K562 (cell line): ENCODE measurements around the gene PHF21A. TPM values are rescaled to one million over a fixed set of nuclear protein-coding genes. Genes with fewer than 3 reads are reported as not detected.

ENCODE experiments used
- ARID1B ChIP-seq: fragments of 450-650 bp; IDR thresholded peaks from 2 replicates; pipeline ENCODE4 v1.6.1; 2016; ENCODE audit warnings: antibody characterized with exemption, mild to moderate bottlenecking, inconsistent platforms
- HNRNPL ChIP-seq: fragments of 200-400 bp; formaldehyde crosslinking; IDR thresholded peaks from 2 replicates; pipeline ENCODE4 v1.6.1; 2017; ENCODE audit warnings: low read depth, mild to moderate bottlenecking, low read length
- MXI1 ChIP-seq: IDR thresholded peaks from 2 replicates; pipeline ENCODE4 v1.6.1; 2011; ENCODE audit warnings: low read depth, mild to moderate bottlenecking, improper control_type of control experiment, low read length
- STAG1 ChIP-seq: sonication (generic); formaldehyde crosslinking; IDR thresholded peaks from 2 replicates; pipeline ENCODE4 v1.5.0; 2020; ENCODE audit warnings: missing genetic modification reagents, borderline replicate concordance
- TAF9B ChIP-seq: fragments of 450-650 bp; IDR thresholded peaks from 2 replicates; pipeline ENCODE4 v1.6.1; 2018; ENCODE audit warnings: mild to moderate bottlenecking; ENCODE audit not compliant: partially characterized antibody
- TOE1 ChIP-seq, 2 experiments: fragments of 450-650 bp in 1 of 2; sonication (generic) in 1 of 2; formaldehyde crosslinking in 1 of 2; IDR thresholded peaks; 2 replicates each; pipeline versions ENCODE4 v1.7.1 to v1.8.0; 2016 to 2022; ENCODE audit warnings: borderline replicate concordance in 2 of 2, mild to moderate bottlenecking in 2 of 2, antibody characterized with exemption in 1 of 2, inconsistent platforms in 1 of 2, low read depth in 1 of 2, missing genetic modification reagents in 1 of 2, moderate library complexity in 1 of 2
- ZKSCAN3 ChIP-seq: fragments of 250-450 bp; sonication (Bioruptor Pico); IDR thresholded peaks from 2 replicates; pipeline ENCODE4 v1.4.0; 2020
- ZNF507 ChIP-seq: conservative IDR thresholded peaks from 2 replicates; pipeline ENCODE4 v1.6.1; 2017; ENCODE audit warnings: missing genetic modification characterization, missing compliant biosample characterization
- ZNF592 ChIP-seq: fragments of 450-650 bp; IDR thresholded peaks from 2 replicates; pipeline ENCODE4 v1.6.1; 2017; ENCODE audit warnings: antibody characterized with exemption, mild to moderate bottlenecking
- ZNF780A ChIP-seq: fragments of 250-450 bp; sonication (Bioruptor Pico); IDR thresholded peaks from 2 replicates; pipeline ENCODE4 v1.5.0; 2021; ENCODE audit warnings: mild to moderate bottlenecking
- ZSCAN32 ChIP-seq: fragments of 450-650 bp; formaldehyde crosslinking; IDR thresholded peaks from 2 replicates; pipeline ENCODE4 v1.4.0; 2020; ENCODE audit warnings: mild to moderate bottlenecking, moderate library complexity
- polyA plus RNA-seq, 8 experiments: library from polyadenylated mRNA; depleted of rRNA in 4 of 8; stranded (reverse) in 5 of 8; unstranded in 3 of 8; fragments of >200 nt; fragmentation: Nextera tagmentation in 2 of 8; fragmentation: Illumina TruSeq in 1 of 8; extraction: Ambion mirVana in 2 of 8; extraction: Trizol in 1 of 8; gene quantifications; 2 replicates each; pipeline versions ENCODE4 v1.2.1 to v1.2.3, GENCODE V29; 2011 to 2014; ENCODE audit warnings: inconsistent platforms in 1 of 8, missing spikeins in 1 of 8
- total RNA-seq, 7 experiments: library from RNA; depleted of rRNA in 6 of 7; stranded (reverse); fragments of >200 nt in 6 of 7; fragmentation: Illumina TruSeq in 2 of 7; extraction: Trizol in 2 of 7; gene quantifications; 2 replicates each; pipeline versions ENCODE4 v1.2.1 to v1.2.3, GENCODE V29; 2011 to 2021; ENCODE audit warnings: low replicate concordance in 1 of 7
- TF ChIP-seq, protein P1 (sequence below): IDR thresholded peaks from 2 replicates; pipeline ENCODE4 v1.6.1; 2016; ENCODE audit warnings: missing genetic modification characterization, missing compliant biosample characterization
- TF ChIP-seq, protein P2 (sequence below): IDR thresholded peaks from 2 replicates; pipeline ENCODE4 v1.6.1; 2014; ENCODE audit warnings: antibody characterized with exemption
- TF ChIP-seq, protein P3 (sequence below), 3 experiments: fragments of 200-800 bp in 1 of 3; sonication (Bioruptor generic) in 1 of 3; sonication (generic) in 1 of 3; formaldehyde crosslinking in 1 of 3; IDR thresholded peaks; 2 replicates each; pipeline versions ENCODE4 v1.6.1 to v1.8.0; 2016 to 2022; ENCODE audit warnings: mild to moderate bottlenecking in 2 of 3, missing compliant biosample characterization in 2 of 3, missing genetic modification characterization in 2 of 3, missing genetic modification reagents in 1 of 3
- TF ChIP-seq, protein P4 (sequence below): fragments of 450-650 bp; IDR thresholded peaks from 2 replicates; pipeline ENCODE4 v1.7.0; 2016; ENCODE audit warnings: borderline replicate concordance
- TF ChIP-seq, protein P5 (sequence below): fragments of 450-650 bp; IDR thresholded peaks from one replicate; pipeline ENCODE4 v1.6.1; 2018; ENCODE audit warnings: mild to moderate bottlenecking, moderate library complexity; ENCODE audit not compliant: partially characterized antibody

PHF21A gene
- total and polyA plus RNA-seq, 9 of the 15 experiments (the other 6 are each of a cell fraction or from before 2014, with no cell fraction given), result 1.5 to 32.4 (median 10.7) TPM

DNA sequence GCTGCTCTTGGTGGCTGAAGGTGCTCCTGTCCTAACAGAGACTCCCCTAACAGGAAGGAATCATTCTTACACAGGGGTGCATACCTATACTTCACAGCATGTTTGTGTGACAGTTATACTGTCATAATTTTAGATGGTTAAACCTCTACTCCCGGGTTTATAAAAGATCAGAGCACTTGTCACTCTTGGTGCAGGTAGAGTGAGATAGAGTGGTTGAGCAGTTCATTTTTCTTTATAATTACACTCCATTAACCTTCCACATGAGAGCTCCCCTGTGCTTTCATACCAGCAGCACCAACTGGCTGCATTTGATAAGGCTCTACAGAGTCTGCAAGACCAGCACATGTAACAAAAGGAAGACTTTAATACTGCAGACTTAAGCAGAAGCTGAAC is 125.9 kb downstream of the PHF21A start (continued):
- TF ChIP-seq, protein P1, sequence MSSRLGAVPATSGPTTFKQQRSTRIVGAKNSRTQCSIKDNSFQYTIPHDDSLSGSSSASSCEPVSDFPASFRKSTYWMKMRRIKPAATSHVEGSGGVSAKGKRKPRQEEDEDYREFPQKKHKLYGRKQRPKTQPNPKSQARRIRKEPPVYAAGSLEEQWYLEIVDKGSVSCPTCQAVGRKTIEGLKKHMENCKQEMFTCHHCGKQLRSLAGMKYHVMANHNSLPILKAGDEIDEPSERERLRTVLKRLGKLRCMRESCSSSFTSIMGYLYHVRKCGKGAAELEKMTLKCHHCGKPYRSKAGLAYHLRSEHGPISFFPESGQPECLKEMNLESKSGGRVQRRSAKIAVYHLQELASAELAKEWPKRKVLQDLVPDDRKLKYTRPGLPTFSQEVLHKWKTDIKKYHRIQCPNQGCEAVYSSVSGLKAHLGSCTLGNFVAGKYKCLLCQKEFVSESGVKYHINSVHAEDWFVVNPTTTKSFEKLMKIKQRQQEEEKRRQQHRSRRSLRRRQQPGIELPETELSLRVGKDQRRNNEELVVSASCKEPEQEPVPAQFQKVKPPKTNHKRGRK (tag), result no peak
- TF ChIP-seq ZSCAN32 (CRISPR knock-in tag), result no peak
- no peak for TF ChIP-seq MXI1
- TF ChIP-seq ZNF592, result no peak; the same call in 1 of the 2 replicates
- TF ChIP-seq, protein P2, sequence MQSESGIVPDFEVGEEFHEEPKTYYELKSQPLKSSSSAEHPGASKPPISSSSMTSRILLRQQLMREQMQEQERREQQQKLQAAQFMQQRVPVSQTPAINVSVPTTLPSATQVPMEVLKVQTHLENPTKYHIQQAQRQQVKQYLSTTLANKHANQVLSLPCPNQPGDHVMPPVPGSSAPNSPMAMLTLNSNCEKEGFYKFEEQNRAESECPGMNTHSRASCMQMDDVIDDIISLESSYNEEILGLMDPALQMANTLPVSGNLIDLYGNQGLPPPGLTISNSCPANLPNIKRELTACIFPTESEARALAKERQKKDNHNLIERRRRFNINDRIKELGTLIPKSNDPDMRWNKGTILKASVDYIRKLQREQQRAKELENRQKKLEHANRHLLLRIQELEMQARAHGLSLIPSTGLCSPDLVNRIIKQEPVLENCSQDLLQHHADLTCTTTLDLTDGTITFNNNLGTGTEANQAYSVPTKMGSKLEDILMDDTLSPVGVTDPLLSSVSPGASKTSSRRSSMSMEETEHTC, result no peak
- TF ChIP-seq, protein P3, sequence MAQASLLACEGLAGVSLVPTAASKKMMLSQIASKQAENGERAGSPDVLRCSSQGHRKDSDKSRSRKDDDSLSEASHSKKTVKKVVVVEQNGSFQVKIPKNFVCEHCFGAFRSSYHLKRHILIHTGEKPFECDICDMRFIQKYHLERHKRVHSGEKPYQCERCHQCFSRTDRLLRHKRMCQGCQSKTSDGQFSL (CRISPR knock-in tag; IDR thresholded peaks at IDR 0.05), result no peak
- TF ChIP-seq, protein P3 (tag; IDR thresholded peaks at IDR 0.05), result no peak
- TF ChIP-seq STAG1, result no peak
- TF ChIP-seq HNRNPL, result no peak
- peak; percentile 61; the same call in 1 of the 2 replicates for TF ChIP-seq TOE1 (IDR thresholded peaks at IDR 0.05; ENCODE audit: borderline replicate concordance)
- TF ChIP-seq TOE1 (CRISPR knock-in tag; IDR thresholded peaks at IDR 0.05; ENCODE audit: borderline replicate concordance, low read depth), result no peak
- TF ChIP-seq TAF9B, result no peak
- peak; percentile 94 for TF ChIP-seq ARID1B
- no peak for TF ChIP-seq ZNF507 (tag)
- TF ChIP-seq, protein P4, sequence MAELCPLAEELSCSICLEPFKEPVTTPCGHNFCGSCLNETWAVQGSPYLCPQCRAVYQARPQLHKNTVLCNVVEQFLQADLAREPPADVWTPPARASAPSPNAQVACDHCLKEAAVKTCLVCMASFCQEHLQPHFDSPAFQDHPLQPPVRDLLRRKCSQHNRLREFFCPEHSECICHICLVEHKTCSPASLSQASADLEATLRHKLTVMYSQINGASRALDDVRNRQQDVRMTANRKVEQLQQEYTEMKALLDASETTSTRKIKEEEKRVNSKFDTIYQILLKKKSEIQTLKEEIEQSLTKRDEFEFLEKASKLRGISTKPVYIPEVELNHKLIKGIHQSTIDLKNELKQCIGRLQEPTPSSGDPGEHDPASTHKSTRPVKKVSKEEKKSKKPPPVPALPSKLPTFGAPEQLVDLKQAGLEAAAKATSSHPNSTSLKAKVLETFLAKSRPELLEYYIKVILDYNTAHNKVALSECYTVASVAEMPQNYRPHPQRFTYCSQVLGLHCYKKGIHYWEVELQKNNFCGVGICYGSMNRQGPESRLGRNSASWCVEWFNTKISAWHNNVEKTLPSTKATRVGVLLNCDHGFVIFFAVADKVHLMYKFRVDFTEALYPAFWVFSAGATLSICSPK, result no peak
- TF ChIP-seq ZKSCAN3 (CRISPR knock-in tag), result no peak
- TF ChIP-seq, protein P5, sequence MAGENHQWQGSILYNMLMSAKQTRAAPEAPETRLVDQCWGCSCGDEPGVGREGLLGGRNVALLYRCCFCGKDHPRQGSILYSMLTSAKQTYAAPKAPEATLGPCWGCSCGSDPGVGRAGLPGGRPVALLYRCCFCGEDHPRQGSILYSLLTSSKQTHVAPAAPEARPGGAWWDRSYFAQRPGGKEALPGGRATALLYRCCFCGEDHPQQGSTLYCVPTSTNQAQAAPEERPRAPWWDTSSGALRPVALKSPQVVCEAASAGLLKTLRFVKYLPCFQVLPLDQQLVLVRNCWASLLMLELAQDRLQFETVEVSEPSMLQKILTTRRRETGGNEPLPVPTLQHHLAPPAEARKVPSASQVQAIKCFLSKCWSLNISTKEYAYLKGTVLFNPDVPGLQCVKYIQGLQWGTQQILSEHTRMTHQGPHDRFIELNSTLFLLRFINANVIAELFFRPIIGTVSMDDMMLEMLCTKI, result no peak
- TF ChIP-seq ZNF780A (CRISPR knock-in tag), result no peak
